ENCODE results near the gene CDH4.

GRCh38 chr20:61690993-61691838 lies 439.2 kb downstream of the CDH4 start:
- no peak for TF ChIP-seq CTCF (IDR thresholded peaks at IDR 0.05)
- TF ChIP-seq POLR2A (IDR thresholded peaks at IDR 0.05), result no peak
